IMR-90 (cell line): ENCODE results near the gene TMEM63A.

ENCODE experiments used
- POLR2A ChIP-seq: IDR thresholded peaks from 2 replicates; pipeline ENCODE4 v1.6.1; 2012; ENCODE audit warnings: mild to moderate bottlenecking, low read depth, low read length
- TF ChIP-seq, protein P1 (sequence below): conservative IDR thresholded peaks from 2 replicates; pipeline ENCODE4 v1.5.1; 2012; ENCODE audit warnings: mild to moderate bottlenecking, low read depth, low read length, improper control_type of control experiment
- TF ChIP-seq, protein P2 (sequence below): fragments of 150-350 bp; IDR thresholded peaks from 2 replicates; pipeline ENCODE4 v1.6.1; 2017; ENCODE audit warnings: mild to moderate bottlenecking, antibody characterized with exemption, low read length, low read depth
- TF ChIP-seq, protein P3 (sequence below): fragments of 150-350 bp; IDR thresholded peaks from 2 replicates; pipeline ENCODE4 v1.6.1; 2016; ENCODE audit warnings: low read depth, mild to moderate bottlenecking, low read length, moderate library complexity, borderline replicate concordance

DNA sequence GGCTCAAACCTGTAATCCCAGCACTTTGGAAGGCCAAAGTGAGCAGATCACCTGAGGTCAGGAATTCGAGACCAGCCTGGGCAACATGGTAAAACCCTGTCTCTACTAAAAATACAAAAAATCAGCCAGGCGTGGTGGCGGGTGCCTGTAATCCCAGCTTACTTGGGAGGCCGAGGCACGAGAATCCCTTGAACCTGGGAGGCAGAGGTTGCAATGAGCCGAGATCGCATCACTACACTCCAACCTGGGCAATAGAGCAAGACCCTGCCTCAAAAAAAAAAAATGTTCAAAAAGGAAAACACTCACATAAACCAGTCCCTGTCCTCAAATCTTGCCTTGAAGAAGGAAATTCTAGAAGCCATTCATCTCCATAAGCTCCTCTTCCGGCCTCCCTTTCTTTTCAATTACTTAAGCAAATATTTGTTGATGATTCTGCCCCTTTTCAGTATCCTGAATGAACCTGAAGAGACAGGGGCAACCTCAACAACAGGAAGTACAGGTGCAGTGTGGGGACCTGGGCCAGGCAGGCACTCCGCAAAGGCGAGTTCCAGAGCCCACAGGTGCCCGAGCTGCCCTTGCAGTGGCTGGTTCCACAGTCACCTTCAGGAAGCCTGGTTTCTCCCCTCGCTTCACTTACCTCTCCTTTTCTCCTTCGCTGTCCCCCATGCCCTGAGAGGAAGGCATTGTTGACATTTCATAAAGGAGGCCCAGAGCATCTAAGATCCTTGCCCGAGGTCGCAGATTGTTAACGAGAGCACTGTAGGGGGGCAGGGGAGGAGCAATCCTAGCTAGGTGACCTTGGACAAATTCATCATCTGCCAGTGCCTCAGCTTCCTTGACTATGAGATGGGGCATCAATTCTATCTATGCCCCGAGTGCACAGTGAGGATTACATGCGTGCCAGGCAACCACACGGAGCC, 15.7 kb upstream of the TMEM63A start:
- TF ChIP-seq, protein P1, sequence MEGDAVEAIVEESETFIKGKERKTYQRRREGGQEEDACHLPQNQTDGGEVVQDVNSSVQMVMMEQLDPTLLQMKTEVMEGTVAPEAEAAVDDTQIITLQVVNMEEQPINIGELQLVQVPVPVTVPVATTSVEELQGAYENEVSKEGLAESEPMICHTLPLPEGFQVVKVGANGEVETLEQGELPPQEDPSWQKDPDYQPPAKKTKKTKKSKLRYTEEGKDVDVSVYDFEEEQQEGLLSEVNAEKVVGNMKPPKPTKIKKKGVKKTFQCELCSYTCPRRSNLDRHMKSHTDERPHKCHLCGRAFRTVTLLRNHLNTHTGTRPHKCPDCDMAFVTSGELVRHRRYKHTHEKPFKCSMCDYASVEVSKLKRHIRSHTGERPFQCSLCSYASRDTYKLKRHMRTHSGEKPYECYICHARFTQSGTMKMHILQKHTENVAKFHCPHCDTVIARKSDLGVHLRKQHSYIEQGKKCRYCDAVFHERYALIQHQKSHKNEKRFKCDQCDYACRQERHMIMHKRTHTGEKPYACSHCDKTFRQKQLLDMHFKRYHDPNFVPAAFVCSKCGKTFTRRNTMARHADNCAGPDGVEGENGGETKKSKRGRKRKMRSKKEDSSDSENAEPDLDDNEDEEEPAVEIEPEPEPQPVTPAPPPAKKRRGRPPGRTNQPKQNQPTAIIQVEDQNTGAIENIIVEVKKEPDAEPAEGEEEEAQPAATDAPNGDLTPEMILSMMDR, result no peak
- TF ChIP-seq, protein P2, sequence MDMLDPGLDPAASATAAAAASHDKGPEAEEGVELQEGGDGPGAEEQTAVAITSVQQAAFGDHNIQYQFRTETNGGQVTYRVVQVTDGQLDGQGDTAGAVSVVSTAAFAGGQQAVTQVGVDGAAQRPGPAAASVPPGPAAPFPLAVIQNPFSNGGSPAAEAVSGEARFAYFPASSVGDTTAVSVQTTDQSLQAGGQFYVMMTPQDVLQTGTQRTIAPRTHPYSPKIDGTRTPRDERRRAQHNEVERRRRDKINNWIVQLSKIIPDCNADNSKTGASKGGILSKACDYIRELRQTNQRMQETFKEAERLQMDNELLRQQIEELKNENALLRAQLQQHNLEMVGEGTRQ, result no peak
- TF ChIP-seq, protein P3, sequence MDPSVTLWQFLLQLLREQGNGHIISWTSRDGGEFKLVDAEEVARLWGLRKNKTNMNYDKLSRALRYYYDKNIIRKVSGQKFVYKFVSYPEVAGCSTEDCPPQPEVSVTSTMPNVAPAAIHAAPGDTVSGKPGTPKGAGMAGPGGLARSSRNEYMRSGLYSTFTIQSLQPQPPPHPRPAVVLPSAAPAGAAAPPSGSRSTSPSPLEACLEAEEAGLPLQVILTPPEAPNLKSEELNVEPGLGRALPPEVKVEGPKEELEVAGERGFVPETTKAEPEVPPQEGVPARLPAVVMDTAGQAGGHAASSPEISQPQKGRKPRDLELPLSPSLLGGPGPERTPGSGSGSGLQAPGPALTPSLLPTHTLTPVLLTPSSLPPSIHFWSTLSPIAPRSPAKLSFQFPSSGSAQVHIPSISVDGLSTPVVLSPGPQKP, result no peak
- TF ChIP-seq POLR2A, result no peak
